Stimulated activated CD8-positive, alpha-beta memory T cell treated with anti-CD3 and anti-CD28 coated beads, Interleukin-4, amount 100 ng/mL, for 48 hours (primary cell): Measurements from ENCODE around the gene TKTL2.
"Not testable (repeated sequence)": the region's sequence is repeated elsewhere in the genome, so short reads cannot be mapped to it uniquely, and the experiment has no call there.

ENCODE experiments used
- DNase-seq: peaks from one replicate; pipeline ENCODE4 v3.0.0-alpha.2; 2020

Gene TKTL2

DNA sequence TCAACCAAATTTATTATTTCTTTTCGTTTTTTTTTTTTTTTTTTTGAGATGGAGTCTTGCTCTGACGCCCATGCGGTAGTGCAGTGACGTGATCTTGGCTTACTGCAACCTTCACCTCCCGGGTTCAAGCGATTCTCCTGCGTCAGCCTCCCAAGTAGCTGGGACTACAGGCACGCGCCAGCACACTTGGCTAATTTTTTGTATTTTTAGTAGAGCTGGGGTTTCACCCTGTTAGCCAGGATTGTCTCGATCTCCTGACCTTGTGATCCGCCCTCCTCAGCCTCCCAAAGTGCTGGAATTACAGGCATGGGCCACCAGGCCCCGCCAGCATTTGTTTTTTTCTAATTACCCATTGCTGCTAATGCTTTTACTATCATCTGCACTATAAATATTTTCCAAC, 26.5 kb downstream of the TKTL2 start:
- not testable (repeated sequence) for DNase-seq

DNA sequence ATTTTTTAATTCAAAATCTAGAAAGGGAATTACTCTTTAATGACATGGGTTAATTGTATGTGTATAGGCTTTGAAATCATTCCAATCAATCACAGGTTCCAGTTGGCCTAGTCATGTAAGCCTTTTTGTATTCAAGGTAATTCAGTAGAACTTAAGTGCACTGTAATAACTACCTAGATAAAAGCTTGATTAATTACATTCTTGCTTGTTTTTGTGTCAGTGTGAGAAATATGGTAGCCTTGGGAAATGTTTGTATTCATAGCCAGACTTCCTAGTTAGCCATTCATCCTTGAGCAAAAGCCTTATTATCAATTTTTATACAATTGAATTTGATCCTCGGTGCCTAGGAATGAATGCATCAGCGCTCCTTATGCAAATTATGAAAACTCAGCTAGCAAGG, 33.5 kb downstream of the TKTL2 start:
- no peak for DNase-seq
